Trophoblast cell (in vitro differentiated cells and primary cell): ENCODE results near the gene HNF1B.

ENCODE experiments used
- DNase-seq, 2 donors: peaks; one replicate each; pipeline ENCODE4 v3.0.0-alpha.2; 2016
- H2AFZ ChIP-seq: 2 replicates; pipeline ENCODE4 v1.6.1; 2013; ENCODE audit warnings: low read length, moderate library complexity, mild to moderate bottlenecking; ENCODE audit not compliant: insufficient read depth, poor library complexity
- H2AK5ac ChIP-seq: 2 replicates; pipeline ENCODE4 v1.6.1; 2013; ENCODE audit warnings: mild to moderate bottlenecking, low read length
- H2BK120ac ChIP-seq: 2 replicates; pipeline ENCODE4 v1.6.1; 2013; ENCODE audit warnings: low read length, mild to moderate bottlenecking, moderate library complexity; ENCODE audit not compliant: insufficient read depth, poor library complexity
- H2BK12ac ChIP-seq: 2 replicates; pipeline ENCODE4 v1.6.1; 2013; ENCODE audit warnings: mild to moderate bottlenecking, low read length, moderate library complexity
- H2BK5ac ChIP-seq: 2 replicates; pipeline ENCODE4 v1.6.1; 2013; ENCODE audit warnings: low read length, low read depth, moderate library complexity, mild to moderate bottlenecking; ENCODE audit not compliant: poor library complexity
- H3K14ac ChIP-seq: 2 replicates; pipeline ENCODE4 v1.6.1; 2013; ENCODE audit warnings: mild to moderate bottlenecking, low read length
- H3K18ac ChIP-seq: 2 replicates; pipeline ENCODE4 v1.6.1; 2013; ENCODE audit warnings: mild to moderate bottlenecking, low read length
- H3K23ac ChIP-seq: 2 replicates; pipeline ENCODE4 v1.6.1; 2013; ENCODE audit warnings: low read length
- H3K27ac ChIP-seq: 2 replicates; pipeline ENCODE4 v1.5.1; 2013; ENCODE audit warnings: low read depth, mild to moderate bottlenecking, inconsistent platforms, low read length, moderate library complexity
- H3K27me3 ChIP-seq: 2 replicates; pipeline ENCODE4 v1.6.1; 2013; ENCODE audit warnings: inconsistent platforms, mild to moderate bottlenecking, low read length, moderate library complexity; ENCODE audit not compliant: insufficient read depth
- H3K36me3 ChIP-seq, 2 experiments: 1 replicate in 1 of 2; 2 replicates in 1 of 2; pipeline ENCODE4 v1.6.1; 2013; ENCODE audit warnings: low read length in 2 of 2, mild to moderate bottlenecking in 2 of 2, moderate library complexity in 1 of 2; ENCODE audit not compliant: insufficient read depth in 2 of 2, control insufficient read depth in 1 of 2
- H3K4ac ChIP-seq: 2 replicates; pipeline ENCODE4 v1.6.1; 2013; ENCODE audit warnings: low read depth, mild to moderate bottlenecking, low read length, moderate library complexity
- H3K4me1 ChIP-seq, 2 experiments: 1 replicate in 1 of 2; 2 replicates in 1 of 2; pipeline ENCODE4 v1.6.1; 2013; ENCODE audit warnings: low read length in 2 of 2, mild to moderate bottlenecking in 2 of 2, moderate library complexity in 1 of 2; ENCODE audit not compliant: insufficient read depth in 2 of 2, control insufficient read depth in 1 of 2
- H3K4me2 ChIP-seq: 2 replicates; pipeline ENCODE4 v1.6.1; 2013; ENCODE audit warnings: inconsistent platforms, mild to moderate bottlenecking, low read length, moderate library complexity
- H3K4me3 ChIP-seq: 2 replicates; pipeline ENCODE4 v1.5.1; 2013; ENCODE audit warnings: mild to moderate bottlenecking, low read depth, low read length, inconsistent platforms
- H3K79me1 ChIP-seq: one replicate; pipeline ENCODE4 v1.6.1; 2013; ENCODE audit warnings: low read length
- H3K79me2 ChIP-seq: 2 replicates; pipeline ENCODE4 v1.6.1; 2013; ENCODE audit warnings: low read length, mild to moderate bottlenecking; ENCODE audit not compliant: control insufficient read depth, insufficient read depth, poor library complexity
- H3K9ac ChIP-seq: 2 replicates; pipeline ENCODE4 v1.6.1; 2013; ENCODE audit warnings: mild to moderate bottlenecking, low read length
- H3K9me3 ChIP-seq: 2 replicates; pipeline ENCODE4 v1.6.1; 2013; ENCODE audit warnings: low read depth, mild to moderate bottlenecking, control low read depth, inconsistent platforms, low read length; ENCODE audit not compliant: insufficient read depth
- H4K12ac ChIP-seq: 2 replicates; pipeline ENCODE4 v1.6.1; 2013; ENCODE audit warnings: low read depth, mild to moderate bottlenecking, low read length, moderate library complexity
- H4K8ac ChIP-seq: 2 replicates; pipeline ENCODE4 v1.6.1; 2013; ENCODE audit warnings: low read depth, mild to moderate bottlenecking, low read length, moderate library complexity
- H4K91ac ChIP-seq: one replicate; pipeline ENCODE4 v1.6.1; 2013; ENCODE audit warnings: low read depth, mild to moderate bottlenecking, low read length, moderate library complexity
- WGBS: extraction: QIAGEN DNeasy Blood & Tissue Kit; methylation state at CpG from one replicate; pipeline ENCODE4 v1.1.7; 2013; ENCODE audit warnings: missing lambda C conversion rate; ENCODE audit not compliant: insufficient read length, insufficient coverage; ENCODE audit errors: extremely low coverage; 5-methylcytosine and 5-hydroxymethylcytosine counted together

The HNF1B gene

GRCh38 chr17:37766971-37767370, 22.1 kb upstream of the HNF1B start:
- Histone ChIP-seq H3K36me3 (no peaks in the 10 kb centered on the region), H3K14ac (no peak overlapping the region), H3K9ac (no peak overlapping the region), H2AK5ac (no peak overlapping the region), H2BK120ac (no peak overlapping the region), H2BK12ac (no peak overlapping the region), H3K4ac (no peak overlapping the region), H3K4me3 (no peak overlapping the region), H3K4me2 (no peak overlapping the region), H2BK5ac (no peak overlapping the region), H3K27me3 (no peaks in the 10 kb centered on the region), H4K91ac (no peak overlapping the region), H3K9me3 (peaks cover 7% of the 10 kb centered on the region), H3K79me1 (no peaks in the 10 kb centered on the region), H3K18ac (no peak overlapping the region), H2AFZ (no peak overlapping the region), H4K12ac (no peak overlapping the region), H3K79me2 (no peaks in the 10 kb centered on the region), H3K4me1 (no peaks in the 10 kb centered on the region), H4K8ac (no peak overlapping the region), H3K23ac (no peak overlapping the region), H3K27ac (no peak overlapping the region)
- no CpG with 5 or more reads among the region's 6 CpGs for WGBS
- DNase-seq: peak; percentile 73 to 80

DNA sequence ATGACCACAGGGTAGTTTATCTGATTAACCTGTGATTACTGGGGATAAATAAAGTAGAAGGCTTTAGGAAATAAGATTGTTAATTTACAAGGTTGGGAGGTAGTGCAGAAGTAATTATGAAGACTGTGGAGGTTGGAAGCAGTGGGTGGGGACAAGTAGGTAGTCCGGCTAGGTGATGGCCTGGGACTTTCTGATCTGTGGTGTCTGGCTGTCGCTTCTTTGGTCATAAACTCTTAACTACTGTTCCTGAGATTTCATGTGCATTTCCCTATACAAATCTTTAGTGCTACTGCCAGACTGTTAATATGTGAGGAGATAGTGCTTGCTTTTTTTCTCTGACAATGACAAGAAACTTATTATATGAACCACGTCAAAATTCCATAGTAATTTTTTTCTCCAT, 19.5 kb upstream of the HNF1B start:
- H2AFZ ChIP-seq: no peak overlapping the region
- no peak overlapping the region for H3K9ac ChIP-seq
- no peak overlapping the region for H3K14ac ChIP-seq
- H2BK120ac ChIP-seq: no peak overlapping the region
- H3K4me1 ChIP-seq: no peaks in the 10 kb centered on the region
- H3K4me2 ChIP-seq: no peak overlapping the region
- H2BK5ac ChIP-seq: no peak overlapping the region
- no peak overlapping the region for H2BK12ac ChIP-seq
- H3K4ac ChIP-seq: no peak overlapping the region
- no peaks in the 10 kb centered on the region for H3K79me1 ChIP-seq
- WGBS: no CpG with 5 or more reads among the region's 3 CpGs
- no peak overlapping the region for H4K8ac ChIP-seq
- H4K12ac ChIP-seq: no peak overlapping the region
- no peak overlapping the region for H3K23ac ChIP-seq
- no peak overlapping the region for H2AK5ac ChIP-seq
- H3K4me3 ChIP-seq: no peak overlapping the region
- H3K27me3 ChIP-seq: no peaks in the 10 kb centered on the region
- H3K27ac ChIP-seq: no peak overlapping the region
- DNase-seq: no peak
- no peak overlapping the region for H3K18ac ChIP-seq
- no peak overlapping the region for H4K91ac ChIP-seq
- no peaks in the 10 kb centered on the region for H3K36me3 ChIP-seq
- H3K79me2 ChIP-seq: no peaks in the 10 kb centered on the region
- peaks cover 7% of the 10 kb centered on the region for H3K9me3 ChIP-seq

DNA sequence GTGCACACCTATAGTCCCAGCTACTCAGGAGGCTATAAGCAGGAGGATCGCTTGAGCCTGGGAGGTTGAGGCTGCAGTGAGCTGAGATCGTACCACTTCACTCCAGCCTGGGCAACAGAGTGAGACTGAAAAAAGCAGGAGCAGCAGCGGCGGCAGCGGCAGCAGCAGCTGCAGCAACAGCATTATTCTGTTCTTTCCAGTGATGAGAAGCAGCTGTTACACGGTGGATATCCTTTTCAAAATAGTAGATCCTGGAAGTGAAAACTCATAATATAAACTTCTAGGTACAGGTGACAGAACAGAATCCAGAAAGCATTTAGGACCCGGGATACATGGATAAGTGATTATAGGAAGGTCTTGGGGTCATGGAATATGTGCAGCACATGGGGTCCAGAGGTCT, 17.8 kb upstream of the HNF1B start:
- no peak for DNase-seq
- H3K9ac ChIP-seq: no peak overlapping the region

DNA sequence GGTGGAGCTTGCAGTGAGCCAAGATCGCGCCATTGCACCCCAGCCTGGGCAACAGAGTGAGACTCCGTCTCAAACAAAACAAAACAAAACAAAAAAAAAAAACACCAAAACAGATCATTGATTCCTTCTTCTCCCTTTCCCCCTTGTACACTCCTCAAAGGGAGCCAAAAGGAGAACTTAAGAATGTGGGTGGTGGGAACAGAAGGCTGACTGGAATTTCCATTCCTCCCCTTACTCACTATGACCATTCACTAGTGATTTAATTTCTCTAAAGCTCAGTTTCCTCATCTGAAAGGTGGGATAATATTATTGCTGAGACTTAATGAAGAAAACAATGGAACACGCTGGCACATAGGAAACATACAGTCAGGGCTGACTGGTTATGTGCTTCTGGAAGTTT, 17.1 kb upstream of the HNF1B start:
- H3K79me1 ChIP-seq: no peaks in the 10 kb centered on the region
- H3K18ac ChIP-seq: no peak overlapping the region
- no peak overlapping the region for H2BK12ac ChIP-seq
- no peak overlapping the region for H4K12ac ChIP-seq
- no peaks in the 10 kb centered on the region for H3K27me3 ChIP-seq
- H3K4me1 ChIP-seq: no peaks in the 10 kb centered on the region
- no peak overlapping the region for H2BK120ac ChIP-seq
- no peak overlapping the region for H2AK5ac ChIP-seq
- H3K36me3 ChIP-seq: no peaks in the 10 kb centered on the region
- no peak overlapping the region for H4K8ac ChIP-seq
- H3K79me2 ChIP-seq: no peaks in the 10 kb centered on the region
- DNase-seq: no peak
- H3K4me3 ChIP-seq: no peak overlapping the region
- H2AFZ ChIP-seq: no peak overlapping the region
- no CpG with 5 or more reads among the region's 4 CpGs for WGBS
- no peak overlapping the region for H3K14ac ChIP-seq
- H3K9me3 ChIP-seq: no peaks in the 10 kb centered on the region
- H3K4ac ChIP-seq: no peak overlapping the region
- H4K91ac ChIP-seq: no peak overlapping the region
- H3K23ac ChIP-seq: no peak overlapping the region
- no peak overlapping the region for H3K27ac ChIP-seq
- H3K9ac ChIP-seq: no peak overlapping the region
- H2BK5ac ChIP-seq: no peak overlapping the region
- no peak overlapping the region for H3K4me2 ChIP-seq

More for the DNA sequence above, 17.8 kb upstream of the HNF1B start:
- Histone ChIP-seq H3K79me1 (no peaks in the 10 kb centered on the region), H2AFZ (no peak overlapping the region), H3K18ac (no peak overlapping the region), H4K91ac (no peak overlapping the region), H3K4ac (no peak overlapping the region), H4K8ac (no peak overlapping the region), H3K79me2 (no peaks in the 10 kb centered on the region), H2BK12ac (no peak overlapping the region), H3K27me3 (no peaks in the 10 kb centered on the region), H2AK5ac (no peak overlapping the region), H3K14ac (no peak overlapping the region), H3K27ac (no peak overlapping the region), H3K36me3 (no peaks in the 10 kb centered on the region), H3K4me2 (no peak overlapping the region), H3K23ac (no peak overlapping the region), H2BK120ac (no peak overlapping the region), H3K4me3 (no peak overlapping the region), H4K12ac (no peak overlapping the region), H3K4me1 (no peaks in the 10 kb centered on the region), H3K9me3 (peaks cover 3% of the 10 kb centered on the region), H2BK5ac (no peak overlapping the region)
- no CpG with 5 or more reads among the region's 7 CpGs for WGBS
